Hepatocyte (in vitro differentiated cells): ENCODE measurements around the gene CDK16.

Experiments used
- CTCF ChIP-seq: fragments of 200-600 bp; sonication (generic); IDR thresholded peaks from 2 replicates; pipeline ENCODE4 v1.5.1; 2016; ENCODE audit warnings: antibody characterized with exemption, mild to moderate bottlenecking; ENCODE audit not compliant: poor library complexity
- EZH2 ChIP-seq: fragments of 200-600 bp; sonication (generic); IDR thresholded peaks from 2 replicates; pipeline ENCODE4 v1.6.1; 2016; ENCODE audit warnings: antibody characterized with exemption, mild to moderate bottlenecking, borderline replicate concordance
- EZH2phosphoT487 ChIP-seq: fragments of 200-600 bp; sonication (generic); IDR thresholded peaks from one replicate; pipeline ENCODE4 v1.6.1; 2018; ENCODE audit warnings: antibody characterized with exemption, mild to moderate bottlenecking, low read depth, moderate library complexity; ENCODE audit not compliant: unreplicated experiment, severe bottlenecking

DNA sequence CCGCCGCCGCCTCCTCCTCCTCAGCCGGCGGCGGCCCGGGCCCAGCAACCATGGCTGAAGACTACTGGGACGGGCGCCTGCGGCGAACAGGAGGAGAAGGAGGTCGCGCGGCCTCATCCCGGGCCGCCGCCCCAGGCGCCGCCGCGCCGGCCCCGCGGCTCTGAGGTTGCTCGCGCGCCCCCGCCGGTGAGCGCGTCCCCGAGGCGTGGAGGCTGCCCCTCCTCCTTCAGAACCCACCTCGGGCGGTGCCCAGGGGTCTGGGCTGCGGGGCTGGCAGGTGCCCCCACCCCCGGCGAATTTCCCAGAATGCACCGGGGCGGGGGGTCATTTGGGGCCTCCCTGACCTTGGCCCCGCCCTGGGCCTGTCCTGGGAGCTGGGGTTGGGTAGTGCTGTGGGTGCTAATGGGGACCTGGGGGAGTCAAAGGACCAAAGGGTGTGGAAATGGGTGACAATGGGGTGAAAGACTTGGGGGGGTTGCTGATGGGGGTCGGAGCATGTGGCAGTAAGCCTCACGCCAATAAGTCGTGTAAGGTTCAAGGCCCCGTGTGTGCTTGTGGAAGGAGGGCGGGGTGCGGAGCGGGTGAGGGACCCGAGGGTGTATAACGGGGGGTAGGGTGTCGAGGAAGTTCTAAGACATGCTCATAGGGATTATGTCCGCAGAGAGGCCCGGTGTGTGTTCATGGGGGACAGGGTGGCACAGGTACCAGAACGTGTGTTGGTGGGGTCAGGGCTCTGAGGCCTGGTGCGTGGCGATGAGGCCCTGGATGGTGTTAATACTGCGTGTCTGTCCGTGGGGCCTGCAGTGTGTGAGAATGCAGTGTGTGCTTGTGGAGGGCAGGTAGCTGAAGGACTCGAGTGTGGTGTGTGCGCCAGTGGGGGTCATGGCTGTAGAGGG is 687 bp downstream of the CDK16 start:
- TF ChIP-seq EZH2 (no peak), CTCF (no peak), EZH2phosphoT487 (no peak)
